Jurkat, Clone E6-1 (cell line): Measurements from ENCODE around the gene SMARCAL1.

Experiments used
- DNase-seq: peaks from one replicate; pipeline ENCODE4 v3.0.0-alpha.2; 2011; ENCODE audit warnings: low read depth, low spot score
- H3K4me3 ChIP-seq: 2 replicates; pipeline ENCODE4 v1.5.1; 2011; ENCODE audit warnings: mild to moderate bottlenecking, low read length, control low read depth, moderate library complexity

SMARCAL1 gene

GRCh38 chr2:216391401-216391800 lies 20.9 kb upstream of the SMARCAL1 start:
- DNase-seq: no peak
- no peak overlapping the region for H3K4me3 ChIP-seq

- H3K4me3 ChIP-seq: no peak overlapping the region
- no peak for DNase-seq
Observed at GRCh38 chr2:216392018-216392562, 20.2 kb upstream of the SMARCAL1 start.

- no peak for DNase-seq
- H3K4me3 ChIP-seq: no peak overlapping the region
Observed at GRCh38 chr2:216392945-216393840, 19.1 kb upstream of the SMARCAL1 start.

- DNase-seq: peak; percentile 51
- no peak overlapping the region for H3K4me3 ChIP-seq
Observed at GRCh38 chr2:216394881-216395280, 17.4 kb upstream of the SMARCAL1 start.

GRCh38 chr2:216399621-216400020 lies 12.7 kb upstream of the SMARCAL1 start:
- no peak overlapping the region for H3K4me3 ChIP-seq
- DNase-seq: no peak

GRCh38 chr2:216402751-216403150 lies 9.5 kb upstream of the SMARCAL1 start:
- H3K4me3 ChIP-seq: no peak overlapping the region
- DNase-seq: no peak

GRCh38 chr2:216404010-216404618 lies 8.2 kb upstream of the SMARCAL1 start:
- no peak overlapping the region for H3K4me3 ChIP-seq
- peak; percentile 38 for DNase-seq

- DNase-seq: no peak
- no peak overlapping the region for H3K4me3 ChIP-seq
Observed at GRCh38 chr2:216405588-216405987, 6.7 kb upstream of the SMARCAL1 start.

GRCh38 chr2:216406826-216407225 lies 5.5 kb upstream of the SMARCAL1 start:
- no peak overlapping the region for H3K4me3 ChIP-seq
- no peak for DNase-seq

- no peak for DNase-seq
- H3K4me3 ChIP-seq: no peak overlapping the region
Observed at GRCh38 chr2:216408426-216409290, 3.6 kb upstream of the SMARCAL1 start.

- no peak overlapping the region for H3K4me3 ChIP-seq
- DNase-seq: no peak
Observed at GRCh38 chr2:216410550-216410949, 1.7 kb upstream of the SMARCAL1 start.

- no peak overlapping the region for H3K4me3 ChIP-seq
- DNase-seq: no peak
Observed at GRCh38 chr2:216413882-216414281, 1.6 kb downstream of the SMARCAL1 start.

GRCh38 chr2:216414772-216415319 lies 2.6 kb downstream of the SMARCAL1 start:
- H3K4me3 ChIP-seq: no peak overlapping the region
- no peak for DNase-seq

GRCh38 chr2:216415541-216415940 lies 3.3 kb downstream of the SMARCAL1 start:
- no peak overlapping the region for H3K4me3 ChIP-seq
- no peak for DNase-seq

GRCh38 chr2:216416571-216417307 lies 4.5 kb downstream of the SMARCAL1 start:
- DNase-seq: no peak

GRCh38 chr2:216418981-216419380 lies 6.7 kb downstream of the SMARCAL1 start:
- no peak overlapping the region for H3K4me3 ChIP-seq
- no peak for DNase-seq

More at GRCh38 chr2:216416571-216417307, 4.5 kb downstream of the SMARCAL1 start:
- H3K4me3 ChIP-seq: no peak overlapping the region

- DNase-seq: no peak
- H3K4me3 ChIP-seq: no peak overlapping the region
Observed at GRCh38 chr2:216420367-216421101, 8.2 kb downstream of the SMARCAL1 start.

- DNase-seq: no peak
- H3K4me3 ChIP-seq: no peak overlapping the region
Observed at GRCh38 chr2:216423071-216423470, 10.8 kb downstream of the SMARCAL1 start.
